ENCODE results near the gene MYZAP.

DNA sequence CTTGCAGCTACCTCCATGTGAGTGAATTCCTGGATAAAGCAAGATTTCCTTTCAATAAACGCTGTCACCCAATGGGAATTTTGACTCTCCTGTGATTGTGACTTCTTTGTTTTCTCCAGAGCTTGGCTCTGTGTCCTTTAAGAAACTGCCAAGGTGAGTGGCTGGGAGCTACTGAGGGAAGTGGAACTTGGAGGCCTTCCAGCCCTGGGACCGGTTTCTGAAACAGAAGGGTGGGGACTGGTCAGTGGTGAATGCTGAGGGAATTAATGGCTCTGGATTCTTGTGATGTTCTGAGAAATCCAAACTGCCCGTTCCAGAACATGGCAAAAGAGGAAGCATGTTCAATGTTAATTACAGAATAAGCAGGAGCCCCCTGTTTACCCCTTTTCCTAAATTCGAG is 41.1 kb upstream of the MYZAP start:
- TF ChIP-seq, protein P1, sequence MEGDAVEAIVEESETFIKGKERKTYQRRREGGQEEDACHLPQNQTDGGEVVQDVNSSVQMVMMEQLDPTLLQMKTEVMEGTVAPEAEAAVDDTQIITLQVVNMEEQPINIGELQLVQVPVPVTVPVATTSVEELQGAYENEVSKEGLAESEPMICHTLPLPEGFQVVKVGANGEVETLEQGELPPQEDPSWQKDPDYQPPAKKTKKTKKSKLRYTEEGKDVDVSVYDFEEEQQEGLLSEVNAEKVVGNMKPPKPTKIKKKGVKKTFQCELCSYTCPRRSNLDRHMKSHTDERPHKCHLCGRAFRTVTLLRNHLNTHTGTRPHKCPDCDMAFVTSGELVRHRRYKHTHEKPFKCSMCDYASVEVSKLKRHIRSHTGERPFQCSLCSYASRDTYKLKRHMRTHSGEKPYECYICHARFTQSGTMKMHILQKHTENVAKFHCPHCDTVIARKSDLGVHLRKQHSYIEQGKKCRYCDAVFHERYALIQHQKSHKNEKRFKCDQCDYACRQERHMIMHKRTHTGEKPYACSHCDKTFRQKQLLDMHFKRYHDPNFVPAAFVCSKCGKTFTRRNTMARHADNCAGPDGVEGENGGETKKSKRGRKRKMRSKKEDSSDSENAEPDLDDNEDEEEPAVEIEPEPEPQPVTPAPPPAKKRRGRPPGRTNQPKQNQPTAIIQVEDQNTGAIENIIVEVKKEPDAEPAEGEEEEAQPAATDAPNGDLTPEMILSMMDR (conservative IDR thresholded peaks at IDR 0.05; ENCODE audit: low read depth in 2 of 2) = no peak
- no peak for TF ChIP-seq EZH2phosphoT487 (IDR thresholded peaks at IDR 0.05; ENCODE audit: unreplicated experiment)
- TF ChIP-seq, protein P2, sequence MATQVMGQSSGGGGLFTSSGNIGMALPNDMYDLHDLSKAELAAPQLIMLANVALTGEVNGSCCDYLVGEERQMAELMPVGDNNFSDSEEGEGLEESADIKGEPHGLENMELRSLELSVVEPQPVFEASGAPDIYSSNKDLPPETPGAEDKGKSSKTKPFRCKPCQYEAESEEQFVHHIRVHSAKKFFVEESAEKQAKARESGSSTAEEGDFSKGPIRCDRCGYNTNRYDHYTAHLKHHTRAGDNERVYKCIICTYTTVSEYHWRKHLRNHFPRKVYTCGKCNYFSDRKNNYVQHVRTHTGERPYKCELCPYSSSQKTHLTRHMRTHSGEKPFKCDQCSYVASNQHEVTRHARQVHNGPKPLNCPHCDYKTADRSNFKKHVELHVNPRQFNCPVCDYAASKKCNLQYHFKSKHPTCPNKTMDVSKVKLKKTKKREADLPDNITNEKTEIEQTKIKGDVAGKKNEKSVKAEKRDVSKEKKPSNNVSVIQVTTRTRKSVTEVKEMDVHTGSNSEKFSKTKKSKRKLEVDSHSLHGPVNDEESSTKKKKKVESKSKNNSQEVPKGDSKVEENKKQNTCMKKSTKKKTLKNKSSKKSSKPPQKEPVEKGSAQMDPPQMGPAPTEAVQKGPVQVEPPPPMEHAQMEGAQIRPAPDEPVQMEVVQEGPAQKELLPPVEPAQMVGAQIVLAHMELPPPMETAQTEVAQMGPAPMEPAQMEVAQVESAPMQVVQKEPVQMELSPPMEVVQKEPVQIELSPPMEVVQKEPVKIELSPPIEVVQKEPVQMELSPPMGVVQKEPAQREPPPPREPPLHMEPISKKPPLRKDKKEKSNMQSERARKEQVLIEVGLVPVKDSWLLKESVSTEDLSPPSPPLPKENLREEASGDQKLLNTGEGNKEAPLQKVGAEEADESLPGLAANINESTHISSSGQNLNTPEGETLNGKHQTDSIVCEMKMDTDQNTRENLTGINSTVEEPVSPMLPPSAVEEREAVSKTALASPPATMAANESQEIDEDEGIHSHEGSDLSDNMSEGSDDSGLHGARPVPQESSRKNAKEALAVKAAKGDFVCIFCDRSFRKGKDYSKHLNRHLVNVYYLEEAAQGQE (IDR thresholded peaks at IDR 0.05; ENCODE audit: unreplicated experiment) = no peak
- TF ChIP-seq JUNB (IDR thresholded peaks at IDR 0.05; ENCODE audit: unreplicated experiment) = no peak
